SU-DHL-6 (cell line): ENCODE measurements around the gene GJB4.

ENCODE experiments used
- H2AFZ ChIP-seq: fragments of 200-600 bp; sonication (generic); 2 replicates; pipeline ENCODE4 v1.6.1; 2014; ENCODE audit warnings: low read depth, mild to moderate bottlenecking, moderate library complexity, mixed read lengths, antibody characterized with exemption, low read length; ENCODE audit not compliant: severe bottlenecking
- H3F3A ChIP-seq: fragments of 200-600 bp; shearing (Covaris generic); 2 replicates; pipeline ENCODE4 v1.6.0; 2016; ENCODE audit warnings: antibody characterized with exemption, mild to moderate bottlenecking; ENCODE audit not compliant: insufficient read depth
- H3K27ac ChIP-seq: fragments of 200-600 bp; sonication (generic); 2 replicates; pipeline ENCODE4 v1.5.1; 2016; ENCODE audit warnings: low read depth, mild to moderate bottlenecking, low read length, moderate library complexity, mixed read lengths
- H3K27me3 ChIP-seq: fragments of 200-600 bp; sonication (generic), shearing (Covaris generic); 2 replicates; pipeline ENCODE4 v1.6.0; 2014; ENCODE audit warnings: mild to moderate bottlenecking, low read length
- H3K36me3 ChIP-seq: fragments of 200-600 bp; sonication (generic); 2 replicates; pipeline ENCODE4 v1.6.1; 2014; ENCODE audit warnings: mild to moderate bottlenecking, low read length, mixed read lengths
- H3K4me2 ChIP-seq: fragments of 300-600, 200-600 bp; shearing (Covaris generic), sonication (generic); 2 replicates; pipeline ENCODE4 v1.6.0; 2014; ENCODE audit warnings: low read length, low read depth, mild to moderate bottlenecking; ENCODE audit not compliant: poor library complexity, severe bottlenecking
- H3K4me3 ChIP-seq: fragments of 200-600 bp; sonication (generic); 2 replicates; pipeline ENCODE4 v1.5.1; 2014; ENCODE audit warnings: antibody characterized with exemption, low read length, mild to moderate bottlenecking, mixed read lengths; ENCODE audit not compliant: insufficient read depth, poor library complexity, severe bottlenecking
- H3K79me2 ChIP-seq: fragments of 200-600 bp; sonication (generic); 2 replicates; pipeline ENCODE4 v1.6.1; 2014; ENCODE audit warnings: mild to moderate bottlenecking, low read length, moderate library complexity; ENCODE audit not compliant: insufficient read depth
- H3K9ac ChIP-seq: fragments of 200-600 bp; sonication (generic); 2 replicates; pipeline ENCODE4 v1.7.0; 2014; ENCODE audit warnings: mild to moderate bottlenecking, low read length
- H3K9me2 ChIP-seq: fragments of 200-600 bp; sonication (generic); replicated peaks from 2 replicates; pipeline ENCODE4 v1.6.1; 2014; ENCODE audit warnings: low read length; ENCODE audit not compliant: insufficient read depth
- H3K9me3 ChIP-seq: fragments of 200-600 bp; sonication (generic); 2 replicates; pipeline ENCODE4 v1.6.1; 2014; ENCODE audit warnings: low read length, mixed read lengths; ENCODE audit not compliant: insufficient read depth
- H4K20me1 ChIP-seq: fragments of 200-600 bp; sonication (generic); 2 replicates; pipeline ENCODE4 v1.6.1; 2014; ENCODE audit warnings: low read depth, mild to moderate bottlenecking, antibody characterized with exemption, low read length, moderate library complexity, mixed read lengths
- EZH2phosphoT487 ChIP-seq: fragments of 200-600 bp; sonication (generic), shearing (Covaris generic); conservative IDR thresholded peaks from 2 replicates; pipeline ENCODE4 v1.6.1; 2018; ENCODE audit warnings: mild to moderate bottlenecking, antibody characterized with exemption, low read length, moderate library complexity, mixed read lengths
- TF ChIP-seq, protein P1 (sequence below): fragments of 200-600 bp; sonication (generic); IDR thresholded peaks from one replicate; pipeline ENCODE4 v1.5.1; 2017; ENCODE audit warnings: antibody characterized with exemption, mild to moderate bottlenecking, low read length, moderate library complexity; ENCODE audit not compliant: insufficient read depth, poor library complexity, severe bottlenecking

The GJB4 gene

DNA sequence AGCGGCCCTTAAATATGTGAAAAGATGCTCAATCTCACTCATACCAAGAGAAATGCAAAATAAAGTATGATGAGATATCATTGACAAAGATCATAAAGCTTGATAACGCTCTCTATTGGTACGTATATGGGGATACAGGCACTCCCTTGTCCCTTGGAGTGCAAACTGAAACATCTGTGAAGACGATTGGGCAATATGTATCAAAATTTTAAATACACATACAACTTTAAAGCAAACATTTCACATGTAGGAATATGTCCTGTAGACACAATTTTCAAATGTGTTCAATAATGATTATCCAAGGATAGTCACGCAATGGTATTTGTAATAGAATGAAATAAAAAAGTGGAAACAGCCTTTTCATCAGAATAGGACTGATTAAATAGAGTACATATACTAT, 19.5 kb downstream of the GJB4 start:
- Histone ChIP-seq H2AFZ (no peak overlapping the region), H3K4me3 (no peak overlapping the region), H3K27me3 (no peaks in the 10 kb centered on the region), H4K20me1 (no peaks in the 10 kb centered on the region; the same call in 1 of the 2 replicates), H3K79me2 (no peaks in the 10 kb centered on the region), H3K36me3 (no peaks in the 10 kb centered on the region), H3K9ac (no peak overlapping the region), H3K4me2 (no peak overlapping the region), H3K27ac (no peak overlapping the region), H3K9me2 (no peaks in the 10 kb centered on the region), H3F3A (no peaks in the 10 kb centered on the region), H3K9me3 (no peaks in the 10 kb centered on the region)
- TF ChIP-seq, protein P1, sequence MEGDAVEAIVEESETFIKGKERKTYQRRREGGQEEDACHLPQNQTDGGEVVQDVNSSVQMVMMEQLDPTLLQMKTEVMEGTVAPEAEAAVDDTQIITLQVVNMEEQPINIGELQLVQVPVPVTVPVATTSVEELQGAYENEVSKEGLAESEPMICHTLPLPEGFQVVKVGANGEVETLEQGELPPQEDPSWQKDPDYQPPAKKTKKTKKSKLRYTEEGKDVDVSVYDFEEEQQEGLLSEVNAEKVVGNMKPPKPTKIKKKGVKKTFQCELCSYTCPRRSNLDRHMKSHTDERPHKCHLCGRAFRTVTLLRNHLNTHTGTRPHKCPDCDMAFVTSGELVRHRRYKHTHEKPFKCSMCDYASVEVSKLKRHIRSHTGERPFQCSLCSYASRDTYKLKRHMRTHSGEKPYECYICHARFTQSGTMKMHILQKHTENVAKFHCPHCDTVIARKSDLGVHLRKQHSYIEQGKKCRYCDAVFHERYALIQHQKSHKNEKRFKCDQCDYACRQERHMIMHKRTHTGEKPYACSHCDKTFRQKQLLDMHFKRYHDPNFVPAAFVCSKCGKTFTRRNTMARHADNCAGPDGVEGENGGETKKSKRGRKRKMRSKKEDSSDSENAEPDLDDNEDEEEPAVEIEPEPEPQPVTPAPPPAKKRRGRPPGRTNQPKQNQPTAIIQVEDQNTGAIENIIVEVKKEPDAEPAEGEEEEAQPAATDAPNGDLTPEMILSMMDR = no peak
- TF ChIP-seq EZH2phosphoT487 = no peak

DNA sequence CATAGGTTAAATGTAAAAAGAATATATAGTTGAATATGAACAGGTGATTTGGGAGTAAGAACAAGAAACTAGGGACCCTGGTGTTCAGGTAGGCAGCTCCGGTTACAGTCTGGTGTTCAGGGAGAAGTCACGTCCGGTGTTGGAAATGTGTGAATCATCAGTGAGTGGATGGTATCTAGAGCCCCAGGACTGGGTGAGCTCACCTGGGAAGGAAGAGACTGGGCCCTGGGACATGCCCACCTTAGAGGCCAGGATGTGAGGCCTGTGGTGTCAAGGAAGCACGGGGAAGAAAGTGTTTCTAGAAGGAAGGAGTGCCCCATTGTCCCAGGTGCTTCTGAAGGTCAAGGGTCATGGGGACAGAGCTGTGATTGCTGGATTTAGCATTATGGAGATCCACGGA, 20.0 kb downstream of the GJB4 start:
- Histone ChIP-seq H3K4me3 (no peak overlapping the region), H2AFZ (no peak overlapping the region), H3K9me3 (no peaks in the 10 kb centered on the region), H3K79me2 (no peaks in the 10 kb centered on the region), H3F3A (no peaks in the 10 kb centered on the region), H4K20me1 (no peaks in the 10 kb centered on the region; the same call in 1 of the 2 replicates), H3K9me2 (no peaks in the 10 kb centered on the region), H3K4me2 (no peak overlapping the region), H3K9ac (no peak overlapping the region), H3K27me3 (no peaks in the 10 kb centered on the region), H3K36me3 (no peaks in the 10 kb centered on the region), H3K27ac (no peak overlapping the region)
- TF ChIP-seq, protein P1 = no peak
- TF ChIP-seq EZH2phosphoT487 = no peak

DNA sequence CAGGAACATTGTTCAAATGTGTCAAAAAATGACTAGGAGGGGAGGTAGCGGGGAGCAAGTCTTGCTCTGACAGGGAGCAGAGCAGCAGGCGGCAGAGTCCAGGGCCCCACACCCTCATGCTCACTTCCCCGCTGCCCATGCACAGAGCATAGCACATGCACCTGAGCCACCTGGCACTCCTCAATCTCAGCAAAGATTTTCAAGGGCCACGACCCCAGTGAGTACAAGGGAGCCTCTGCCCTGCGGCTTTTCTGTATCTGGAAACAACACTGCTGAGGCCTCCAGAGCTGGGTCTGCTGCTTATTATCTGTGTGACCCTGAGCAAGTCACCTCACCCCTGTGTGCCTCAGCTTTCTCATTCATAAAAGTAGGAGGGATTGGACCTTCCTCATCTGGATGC, 20.4 kb downstream of the GJB4 start:
- Histone ChIP-seq H3K9me3 (no peaks in the 10 kb centered on the region), H3K27me3 (no peaks in the 10 kb centered on the region), H3K4me2 (no peak overlapping the region), H3K27ac (no peak overlapping the region), H3F3A (no peaks in the 10 kb centered on the region), H3K36me3 (no peaks in the 10 kb centered on the region), H3K9ac (no peak overlapping the region), H3K79me2 (no peaks in the 10 kb centered on the region), H4K20me1 (no peaks in the 10 kb centered on the region; the same call in 1 of the 2 replicates), H2AFZ (no peak overlapping the region), H3K4me3 (no peak overlapping the region), H3K9me2 (no peaks in the 10 kb centered on the region)
- TF ChIP-seq, protein P1 = no peak
- no peak for TF ChIP-seq EZH2phosphoT487
